ENCODE results near the gene PIM1. TPM values are rescaled to one million over a fixed set of nuclear protein-coding genes. Genes with fewer than 3 reads are reported as not detected.

Gene PIM1
- total and polyA plus RNA-seq, 9 of the 15 experiments (the other 6 are each of a cell fraction or from before 2014, with no cell fraction given): 19.0 to 789 (median 212) TPM

GRCh38 chr6:37222125-37222967, 52.4 kb downstream of the PIM1 start (continued):
- peak; percentile 29 to 43; a peak in 3 of 4 replicates for TF ChIP-seq RAD21 (CRISPR knock-in tag; conservative IDR thresholded peaks at IDR 0.05 in 1 of 2, IDR thresholded peaks at IDR 0.05 in 1 of 2)
- TF ChIP-seq, protein P1, sequence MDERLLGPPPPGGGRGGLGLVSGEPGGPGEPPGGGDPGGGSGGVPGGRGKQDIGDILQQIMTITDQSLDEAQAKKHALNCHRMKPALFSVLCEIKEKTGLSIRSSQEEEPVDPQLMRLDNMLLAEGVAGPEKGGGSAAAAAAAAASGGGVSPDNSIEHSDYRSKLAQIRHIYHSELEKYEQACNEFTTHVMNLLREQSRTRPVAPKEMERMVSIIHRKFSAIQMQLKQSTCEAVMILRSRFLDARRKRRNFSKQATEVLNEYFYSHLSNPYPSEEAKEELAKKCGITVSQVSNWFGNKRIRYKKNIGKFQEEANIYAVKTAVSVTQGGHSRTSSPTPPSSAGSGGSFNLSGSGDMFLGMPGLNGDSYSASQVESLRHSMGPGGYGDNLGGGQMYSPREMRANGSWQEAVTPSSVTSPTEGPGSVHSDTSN (CRISPR knock-in tag; IDR thresholded peaks at IDR 0.05; ENCODE audit: low read depth): peak; percentile 83
- TF ChIP-seq, protein P1 (tag; conservative IDR thresholded peaks at IDR 0.05; ENCODE audit: low read depth): peak; percentile 93
- TF ChIP-seq SLC30A9 (CRISPR knock-in tag; IDR thresholded peaks at IDR 0.05): no peak
- no peak for TF ChIP-seq ZC3H8 (IDR thresholded peaks at IDR 0.05)
- no peak for TF ChIP-seq ZFPM2 (CRISPR knock-in tag; IDR thresholded peaks at IDR 0.05)
- no peak for TF ChIP-seq C11orf30 (IDR thresholded peaks at IDR 0.05; ENCODE audit: low read depth)
- TF ChIP-seq TAF7 (tag; IDR thresholded peaks at IDR 0.05): no peak
- no peak for TF ChIP-seq EP400 (IDR thresholded peaks at IDR 0.05)
- TF ChIP-seq ZNF232 (CRISPR knock-in tag; IDR thresholded peaks at IDR 0.05): no peak
- no peak for TF ChIP-seq SMAD4 (CRISPR knock-in tag; conservative IDR thresholded peaks at IDR 0.05)
- peak; percentile 38 for TF ChIP-seq ETV1 (tag; conservative IDR thresholded peaks at IDR 0.05; ENCODE audit: low read depth)
- no peak for TF ChIP-seq XRCC4 (IDR thresholded peaks at IDR 0.05; ENCODE audit: extremely low read depth, insufficient read depth, insufficient read length)
- TF ChIP-seq HDAC2 (IDR thresholded peaks at IDR 0.05): no peak
